MM.1S (cell line): ENCODE measurements around the gene DENND5A.

ENCODE experiments used
- CTCF ChIP-seq: fragments of 300-600 bp; sonication (generic); IDR thresholded peaks from 2 replicates; pipeline ENCODE4 v1.5.1; 2016; ENCODE audit warnings: antibody characterized with exemption, low read length, mixed read lengths
- EZH2 ChIP-seq: fragments of 300-600 bp; sonication (generic); optimal IDR thresholded peaks from 2 replicates; pipeline ENCODE3; 2017; ENCODE audit warnings: low read depth, mild to moderate bottlenecking, antibody characterized with exemption, low read length, mixed read lengths
- EZH2phosphoT487 ChIP-seq: fragments of 300-600 bp; sonication (generic); IDR thresholded peaks from 2 replicates; pipeline ENCODE4 v1.6.1; 2018; ENCODE audit warnings: antibody characterized with exemption, low read length

GRCh38 chr11:9225748-9226298 is 39.3 kb downstream of the DENND5A start:
- TF ChIP-seq CTCF = no peak
- TF ChIP-seq EZH2 = no peak
- TF ChIP-seq EZH2phosphoT487 = no peak
